Cardiac muscle cell (in vitro differentiated cells and primary cell): Measurements from ENCODE around the gene ELP5. TPM values are rescaled to one million over a fixed set of nuclear protein-coding genes. Genes with fewer than 3 reads are reported as not detected.

Experiments used
- DNase-seq, 2 donors: peaks; one replicate each; pipeline versions ENCODE4 v3.0.0 to v3.0.0-alpha.2; 2010 to 2017; ENCODE audit warnings: low read depth in 1 of 2, low spot score in 1 of 2
- H3K27ac ChIP-seq: fragments of 200-600 bp; sonication (generic); 2 replicates; pipeline ENCODE4 v1.5.1; 2016
- H3K27me3 ChIP-seq: fragments of 200-600 bp; sonication (generic); 2 replicates; pipeline ENCODE4 v1.6.0; 2016; ENCODE audit warnings: control low read depth
- H3K36me3 ChIP-seq: fragments of 200-600 bp; sonication (generic); 2 replicates; pipeline ENCODE4 v1.5.1; 2016; ENCODE audit warnings: control low read depth
- H3K4me1 ChIP-seq: fragments of 200-600 bp; sonication (generic); 2 replicates; pipeline ENCODE4 v1.8.1; 2017; ENCODE audit warnings: low read depth, mild to moderate bottlenecking, mixed run types
- H3K4me3 ChIP-seq: fragments of 200-600 bp; sonication (generic); 2 replicates; pipeline ENCODE4 v1.5.1; 2016; ENCODE audit warnings: mild to moderate bottlenecking
- H3K9me3 ChIP-seq: fragments of 200-600 bp; sonication (generic); 2 replicates; pipeline ENCODE4 v1.5.1; 2017; ENCODE audit warnings: low read depth, mild to moderate bottlenecking, control low read depth
- CTCF ChIP-seq: IDR thresholded peaks from 2 replicates; pipeline ENCODE4 v1.5.1; 2012; ENCODE audit warnings: low read depth, mild to moderate bottlenecking, low read length
- polyA plus RNA-seq: library from polyadenylated mRNA; unstranded; fragments of >200 nt; fragmentation: Nextera tagmentation; extraction: Ambion mirVana; gene quantifications from 2 replicates; pipeline ENCODE4 v1.2.1, GENCODE V29; 2016
- total RNA-seq: library from RNA; depleted of rRNA; stranded (reverse); fragments of >200 nt; gene quantifications from 2 replicates; pipeline ENCODE4 v1.2.3, GENCODE V29; 2016

The ELP5 gene
- total and polyA plus RNA-seq, 2 experiments from 2014 or later, result 54.5 to 62.3 TPM

- Histone ChIP-seq H3K36me3 (peaks cover 15% of the 10 kb centered on the region), H3K9me3 (no peaks in the 10 kb centered on the region), H3K27me3 (no peaks in the 10 kb centered on the region), H3K27ac (no peak overlapping the region), H3K4me1 (peaks cover 28% of the 10 kb centered on the region), H3K4me3 (no peak overlapping the region)
- peak in 1 of 2 donors; percentile 75 for DNase-seq
- TF ChIP-seq CTCF, result no peak
Measured at GRCh38 chr17:7207120-7208001, 44.7 kb upstream of the ELP5 start.

GRCh38 chr17:7208027-7208571 lies 43.9 kb upstream of the ELP5 start:
- Histone ChIP-seq H3K27me3 (no peaks in the 10 kb centered on the region), H3K9me3 (no peaks in the 10 kb centered on the region), H3K27ac (no peak overlapping the region), H3K36me3 (peaks cover 7% of the 10 kb centered on the region), H3K4me3 (no peak overlapping the region), H3K4me1 (peaks cover 30% of the 10 kb centered on the region)
- DNase-seq, result peak in 1 of 2 donors; percentile 71
- no peak for TF ChIP-seq CTCF

GRCh38 chr17:7208754-7209460 lies 43.1 kb upstream of the ELP5 start:
- DNase-seq, result no peak
- peak overlapping the region; percentile 4 for H3K27ac ChIP-seq
- H3K36me3 ChIP-seq, result peaks cover under 1% of the 10 kb centered on the region
- H3K9me3 ChIP-seq, result no peaks in the 10 kb centered on the region
- no peak for TF ChIP-seq CTCF
- peaks cover 30% of the 10 kb centered on the region for H3K4me1 ChIP-seq
- H3K27me3 ChIP-seq, result no peaks in the 10 kb centered on the region
- no peak overlapping the region for H3K4me3 ChIP-seq

- peaks cover 42% of the 10 kb centered on the region for H3K4me1 ChIP-seq
- TF ChIP-seq CTCF, result no peak
- no peaks in the 10 kb centered on the region for H3K36me3 ChIP-seq
- no peak for DNase-seq
- peak overlapping the region; percentile 22 for H3K4me3 ChIP-seq
- no peaks in the 10 kb centered on the region for H3K27me3 ChIP-seq
- no peaks in the 10 kb centered on the region for H3K9me3 ChIP-seq
- no peak overlapping the region for H3K27ac ChIP-seq
Measured at GRCh38 chr17:7211491-7212273, 40.3 kb upstream of the ELP5 start.

- DNase-seq, result peak; percentile 86 to 91
- H3K27me3 ChIP-seq, result no peaks in the 10 kb centered on the region
- no peaks in the 10 kb centered on the region for H3K36me3 ChIP-seq
- TF ChIP-seq CTCF, result peak; percentile 53
- peak overlapping the region; percentile 24 for H3K27ac ChIP-seq
- H3K9me3 ChIP-seq, result no peaks in the 10 kb centered on the region
- H3K4me1 ChIP-seq, result peaks cover 40% of the 10 kb centered on the region
- H3K4me3 ChIP-seq, result peak overlapping the region; percentile 33
Measured at GRCh38 chr17:7213895-7214299, 38.1 kb upstream of the ELP5 start.
